Dedifferentiated amniotic fluid mesenchymal stem cell (primary cell): Measurements from ENCODE around the gene KCNMA1.

ENCODE experiments used
- DNase-seq: peaks from one replicate; pipeline ENCODE4 v3.0.0-alpha.2; 2016; ENCODE audit errors: extremely low spot score

KCNMA1 gene

DNA sequence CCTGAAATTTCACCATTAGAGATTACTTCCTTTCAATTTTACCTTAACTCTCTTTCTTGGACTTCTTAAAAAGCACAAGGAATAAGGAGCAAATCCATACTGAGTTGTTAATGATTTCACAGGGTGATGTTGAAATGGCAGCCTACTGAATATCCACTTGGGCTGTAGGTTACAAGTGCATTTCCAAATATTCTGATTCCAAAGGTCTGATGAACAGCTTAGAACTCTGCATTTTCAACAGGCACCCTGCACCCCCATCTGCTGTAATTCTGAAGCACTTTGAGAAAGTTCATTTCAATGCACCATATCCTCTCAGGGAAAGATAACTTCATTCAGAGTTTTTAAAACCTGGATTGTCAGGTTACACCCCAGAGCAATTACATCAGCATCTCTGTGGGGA lies 368.4 kb downstream of the KCNMA1 start:
- DNase-seq = no peak

DNA sequence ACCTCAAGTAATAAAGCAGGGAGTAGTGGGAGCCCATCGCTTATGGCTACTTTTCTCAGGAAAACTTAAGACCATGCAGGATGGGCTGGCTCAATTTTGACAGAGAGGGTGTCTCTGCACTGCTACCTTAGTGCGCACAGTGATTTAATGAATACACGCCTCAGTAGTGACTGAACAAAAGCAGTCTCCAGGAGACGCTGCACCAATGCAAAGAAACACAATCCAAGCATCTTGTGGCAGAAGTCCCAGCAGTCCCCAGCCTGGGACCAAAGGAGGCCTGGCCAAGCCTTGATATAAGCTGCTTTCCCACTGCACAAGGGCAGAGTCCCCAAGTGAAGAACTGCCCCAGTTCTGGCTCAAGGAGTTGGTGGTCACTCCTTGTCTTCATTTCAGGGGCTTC lies 368.9 kb downstream of the KCNMA1 start:
- DNase-seq = no peak

- no peak for DNase-seq
Measured at GRCh38 chr10:77267703-77268675, 369.6 kb downstream of the KCNMA1 start.

- no peak for DNase-seq
Measured at GRCh38 chr10:77266242-77266641, 371.4 kb downstream of the KCNMA1 start.

DNA sequence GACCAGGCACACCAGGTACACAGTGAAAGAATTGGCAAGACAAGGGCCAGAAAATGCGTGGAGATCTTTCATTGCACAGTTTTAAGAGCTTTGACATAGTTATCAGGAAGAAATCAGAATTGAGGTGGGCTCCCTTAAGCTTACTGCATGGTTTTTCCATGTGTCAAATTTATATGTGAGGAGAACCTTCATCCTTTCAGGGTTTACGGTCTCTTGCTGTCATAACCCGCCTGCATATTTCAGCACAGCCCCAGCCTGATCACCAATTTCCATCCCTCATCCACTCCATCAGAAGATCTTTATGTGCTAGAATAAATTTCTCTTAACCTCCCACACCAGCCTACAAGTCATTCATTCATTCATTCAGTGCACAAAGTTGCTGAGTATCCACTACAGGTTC lies 373.1 kb downstream of the KCNMA1 start:
- no peak for DNase-seq

DNA sequence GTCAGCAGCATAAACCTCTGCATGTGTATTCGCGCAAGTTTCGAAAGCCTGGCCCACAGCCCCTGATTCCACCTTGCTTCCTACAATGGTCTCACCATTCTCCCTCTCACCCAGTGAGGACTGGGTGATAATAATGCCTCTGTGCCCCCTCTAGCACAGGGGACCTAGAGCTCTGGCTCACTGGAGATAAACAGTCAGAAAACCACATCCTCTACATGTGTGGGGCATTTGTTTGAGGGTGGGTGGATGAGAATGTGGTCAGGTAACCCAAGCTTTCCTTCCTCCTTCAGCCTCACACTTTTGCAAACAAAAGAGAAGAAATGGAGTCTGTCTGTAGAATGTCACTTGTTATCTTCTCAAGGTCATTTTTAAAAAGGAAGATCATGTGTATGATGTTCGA lies 373.5 kb downstream of the KCNMA1 start:
- DNase-seq = no peak

DNA sequence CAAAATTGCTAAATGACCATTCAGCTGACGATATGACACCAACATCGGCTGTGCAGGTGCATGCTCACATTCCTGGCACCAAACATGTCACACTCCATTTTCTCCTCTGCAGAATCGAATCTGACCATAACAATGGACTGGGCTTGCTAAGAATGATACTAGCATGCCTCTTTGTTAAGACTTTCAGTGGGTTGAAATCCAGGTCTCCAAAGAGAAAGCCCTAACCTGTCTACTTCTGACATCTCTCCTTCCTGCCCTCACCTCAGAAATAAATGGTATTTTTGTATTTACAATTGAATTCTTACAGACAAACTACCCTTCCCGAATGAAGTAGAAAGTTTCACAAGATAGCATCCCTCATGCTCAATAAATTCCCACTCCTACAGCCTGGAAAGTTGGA lies 373.9 kb downstream of the KCNMA1 start:
- no peak for DNase-seq

- DNase-seq = no peak
Measured at GRCh38 chr10:77261146-77261545, 376.5 kb downstream of the KCNMA1 start.

DNA sequence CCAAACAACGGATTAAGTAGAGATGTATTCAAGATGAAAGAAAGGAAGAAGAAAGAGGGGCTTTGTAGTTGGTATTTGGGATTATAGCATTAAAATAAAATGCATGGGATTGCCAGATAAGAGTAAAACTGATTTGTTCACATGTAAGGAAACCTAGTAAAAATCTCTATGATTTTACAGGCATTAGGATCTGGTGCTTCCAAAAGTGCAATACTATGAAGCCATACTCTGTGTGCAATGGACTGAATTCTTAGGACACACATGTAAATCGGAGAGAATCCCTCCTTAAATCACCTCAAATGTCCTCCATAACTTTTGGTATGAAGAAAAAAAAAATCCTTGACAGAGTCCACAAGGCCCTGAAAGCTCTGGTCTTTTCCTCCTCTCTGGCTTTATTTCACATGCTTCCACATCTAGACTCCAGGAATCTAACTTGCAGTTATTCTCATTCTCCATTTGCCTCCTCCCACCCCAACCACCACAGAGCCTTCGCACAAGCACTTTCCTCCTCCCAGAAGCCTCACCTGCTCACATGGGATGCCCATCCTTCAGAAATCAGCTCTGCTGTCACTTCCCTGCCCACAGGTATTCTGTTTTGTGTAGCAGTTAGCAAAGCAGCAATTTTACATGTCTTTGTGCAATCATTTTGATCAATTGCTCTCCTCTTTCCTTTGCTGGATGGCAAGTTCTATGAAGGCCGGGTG lies 378.3 kb downstream of the KCNMA1 start:
- DNase-seq = no peak

DNA sequence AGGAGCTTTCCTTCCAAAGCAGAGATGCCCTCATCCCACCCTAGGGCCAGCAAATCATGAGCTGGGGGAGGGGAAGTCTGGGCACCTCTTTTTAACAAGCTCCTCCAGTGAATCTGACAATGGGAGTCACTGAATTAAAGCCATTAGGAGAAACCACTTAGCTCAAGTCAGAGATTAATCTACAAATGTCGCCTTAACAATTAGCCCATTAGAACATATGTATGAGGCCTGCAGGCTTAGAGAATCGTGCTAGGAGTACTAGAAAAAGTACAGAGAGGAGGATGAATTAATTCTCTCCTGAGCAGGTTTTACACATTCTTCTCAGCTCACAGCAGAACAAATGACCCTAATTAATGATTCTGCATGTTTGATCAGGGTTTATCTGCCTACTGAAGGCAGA lies 381.3 kb downstream of the KCNMA1 start:
- DNase-seq = no peak

DNA sequence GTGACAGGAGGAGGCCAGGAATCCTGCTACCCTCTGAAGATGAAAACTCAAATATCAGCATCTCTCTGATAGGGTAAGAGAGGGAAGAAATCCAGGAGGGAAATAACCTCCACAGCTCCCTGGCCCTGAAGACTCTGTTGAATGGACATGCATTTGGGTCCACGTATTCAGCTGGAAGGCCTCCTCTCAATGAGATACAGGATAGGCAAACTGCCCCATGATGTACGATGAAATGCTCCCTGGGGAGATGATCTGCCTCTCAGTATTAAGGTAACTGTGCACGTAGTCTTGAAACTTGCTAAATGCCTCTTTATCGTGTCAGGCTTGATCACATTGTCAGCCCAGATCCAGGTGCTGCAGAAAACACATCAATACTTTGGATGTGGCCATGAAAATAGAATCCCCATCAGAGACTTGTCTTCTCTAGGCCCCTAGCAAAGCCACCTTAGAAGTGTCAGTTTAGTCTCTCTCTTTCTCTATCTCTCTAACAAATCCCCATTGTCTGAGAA lies 384.0 kb downstream of the KCNMA1 start:
- no peak for DNase-seq

DNA sequence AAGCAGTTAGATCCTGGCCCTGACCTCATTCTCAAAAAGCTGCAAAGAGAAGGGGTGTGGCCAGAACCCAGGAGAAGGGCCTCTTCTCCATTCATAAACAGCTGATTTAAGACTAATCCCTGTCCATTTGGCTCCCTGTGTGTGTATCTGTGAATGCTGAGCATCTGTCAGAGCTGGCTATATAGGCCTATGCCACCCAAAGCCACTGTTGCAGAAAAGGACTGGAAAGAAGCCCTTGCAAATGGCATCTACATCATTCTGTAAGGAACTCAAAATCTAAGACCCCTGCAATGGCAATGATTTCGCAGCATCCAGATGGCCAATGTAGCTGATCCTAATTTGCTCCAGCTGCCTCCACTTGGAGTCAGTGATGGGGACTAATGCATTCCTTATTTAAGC lies 384.5 kb downstream of the KCNMA1 start:
- DNase-seq = no peak

GRCh38 chr10:77252380-77253146 lies 385.0 kb downstream of the KCNMA1 start:
- no peak for DNase-seq

DNA sequence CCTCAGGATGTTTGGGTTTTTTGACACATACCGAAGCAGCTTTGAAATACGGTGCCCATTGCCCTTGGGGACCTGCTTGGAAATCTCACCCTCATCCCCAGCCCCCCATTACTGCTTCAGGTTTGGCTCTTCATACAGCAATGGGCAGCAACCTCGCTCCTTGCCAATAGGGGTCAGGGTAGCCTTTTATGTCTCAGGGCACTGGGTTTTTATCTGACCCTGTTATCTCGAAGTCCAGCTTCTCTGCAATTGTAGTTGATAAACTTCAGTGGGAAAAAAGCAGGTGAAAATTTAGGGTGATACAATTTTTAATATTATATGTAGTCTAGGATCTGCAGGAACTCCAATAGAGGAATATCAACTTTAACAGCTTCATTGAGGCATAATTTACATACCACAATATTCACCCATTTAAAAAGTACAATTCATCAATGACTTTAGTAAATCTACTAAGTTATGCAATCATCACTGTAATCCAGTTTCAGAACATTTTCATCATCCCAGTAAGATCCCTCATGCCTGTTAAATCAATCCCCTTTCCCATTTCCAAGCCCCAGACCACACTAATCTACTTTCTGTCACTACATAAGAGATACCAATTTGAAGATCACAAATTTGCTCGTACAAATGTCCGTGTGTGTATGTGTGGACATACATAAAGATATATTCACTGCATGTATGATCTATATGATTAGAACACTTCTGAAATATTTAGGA lies 386.2 kb downstream of the KCNMA1 start:
- no peak for DNase-seq

- DNase-seq = no peak
Measured at GRCh38 chr10:77249901-77250459, 387.6 kb downstream of the KCNMA1 start.

- DNase-seq = no peak
Measured at GRCh38 chr10:77248104-77248790, 389.4 kb downstream of the KCNMA1 start.

DNA sequence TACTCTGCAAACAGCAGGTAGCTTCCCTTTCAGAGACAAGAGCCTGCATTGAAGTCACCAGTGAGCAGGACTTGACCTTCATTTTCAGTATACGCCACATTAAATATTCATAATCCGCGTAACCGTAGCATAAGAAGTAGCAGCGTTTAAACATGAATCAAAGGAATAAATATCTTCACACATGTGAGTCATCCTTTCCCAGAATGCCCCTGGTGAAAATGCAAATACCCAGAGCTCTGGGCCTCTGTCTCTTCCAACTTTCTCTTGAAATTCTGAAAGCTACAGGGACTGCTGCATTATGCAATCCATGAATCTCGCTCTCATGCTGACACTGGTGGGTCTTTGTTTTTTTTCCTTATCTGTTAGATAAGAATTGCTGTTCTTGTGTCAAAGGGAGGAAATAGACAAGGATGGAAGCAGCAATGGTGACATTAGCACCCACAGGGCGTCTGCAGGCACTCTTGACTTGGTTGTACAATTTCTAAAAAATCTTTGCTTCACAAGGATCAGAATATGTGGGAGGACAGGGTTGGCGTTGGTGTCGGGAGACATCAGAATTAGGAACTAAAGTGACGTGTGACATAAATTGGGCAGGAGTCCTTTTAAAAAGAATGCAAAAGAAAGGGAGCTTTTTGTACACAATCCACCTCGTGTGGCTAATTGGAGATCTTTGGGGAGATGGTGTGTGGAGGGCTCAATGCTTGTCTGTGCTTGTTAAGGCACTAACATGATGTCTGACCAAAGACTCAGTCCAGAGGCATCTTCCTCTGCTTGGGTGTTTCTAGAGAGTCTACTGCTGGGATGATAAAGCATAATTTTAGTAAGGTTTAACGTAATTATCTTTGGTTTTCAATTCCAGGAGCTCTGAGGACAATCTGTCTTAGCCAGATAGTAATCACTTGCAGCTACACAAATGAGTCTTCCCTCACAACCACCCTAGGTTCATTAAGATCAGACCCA lies 390.3 kb downstream of the KCNMA1 start:
- DNase-seq = no peak

GRCh38 chr10:77245953-77246352 lies 391.7 kb downstream of the KCNMA1 start:
- DNase-seq = no peak

DNA sequence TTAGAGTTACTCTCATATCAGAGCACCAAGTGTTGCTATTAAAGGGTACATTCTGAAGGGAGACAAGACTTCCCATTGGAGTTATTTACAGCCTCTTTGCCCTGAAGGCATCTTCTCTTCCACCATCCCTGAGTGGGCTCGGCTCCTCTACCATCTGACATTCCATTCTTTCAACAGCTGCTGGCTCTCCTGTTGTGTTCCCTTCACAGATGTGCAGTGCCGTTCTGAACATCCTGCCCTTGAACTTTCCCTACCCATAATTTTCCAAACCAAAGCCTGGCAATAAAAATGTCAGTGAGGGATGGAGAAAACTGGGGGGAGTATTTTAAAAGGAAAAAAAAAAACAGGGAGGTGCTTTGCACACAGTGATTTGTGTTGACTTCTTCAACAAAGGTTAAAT lies 392.9 kb downstream of the KCNMA1 start:
- no peak for DNase-seq
